H1 (cell line): ENCODE data around the gene UNC79. TPM values are rescaled to one million over a fixed set of nuclear protein-coding genes. Genes with fewer than 3 reads are reported as not detected.

Source experiments
- CTCF ChIA-PET: fragments of 300-600 bp; sonication (Branson Sonifier 250); formaldehyde crosslinking; loops from one replicate; lab custom pipeline; 2021; ENCODE audit not compliant: partially characterized antibody; lab: Charles Lee
- POLR2A ChIA-PET: fragments of 300-600 bp; sonication (Branson Sonifier 250); formaldehyde crosslinking; loops from one replicate; lab custom pipeline; 2021; ENCODE audit warnings: inconsistent platforms; ENCODE audit not compliant: partially characterized antibody; lab: Charles Lee
- DNase-seq, 2 experiments: peaks; one replicate each; pipeline versions ENCODE4 v3.0.0 to v3.0.0-alpha.2; 2010 to 2022; ENCODE audit warnings: low spot score in 2 of 2, low read depth in 1 of 2, mixed read lengths in 1 of 2
- FAIRE-seq: peaks from 2 replicates; lab custom pipeline; 2011; peaks lifted over from hg19 to GRCh38; lab: Jason Lieb, UNC
- H2AFZ ChIP-seq: 2 replicates; pipeline ENCODE4 v1.8.1; 2012; ENCODE audit warnings: low read length, inconsistent platforms
- H2AK5ac ChIP-seq: 2 replicates; pipeline ENCODE4 v1.6.1; 2013; ENCODE audit warnings: low read depth, low read length
- H2BK120ac ChIP-seq: replicated peaks from 2 replicates; pipeline ENCODE3; 2013; ENCODE audit warnings: low read depth, low read length, inconsistent platforms
- H2BK12ac ChIP-seq: 2 replicates; pipeline ENCODE4 v1.6.1; 2013; ENCODE audit warnings: low read depth, low read length
- H2BK15ac ChIP-seq: 2 replicates; pipeline ENCODE4 v1.6.1; 2013; ENCODE audit warnings: low read length
- H2BK20ac ChIP-seq: 2 replicates; pipeline ENCODE4 v1.6.1; 2013; ENCODE audit warnings: low read length
- H2BK5ac ChIP-seq: 2 replicates; pipeline ENCODE4 v1.6.1; 2013; ENCODE audit warnings: low read depth, low read length
- H3K14ac ChIP-seq: 2 replicates; pipeline ENCODE4 v1.6.1; 2013; ENCODE audit warnings: inconsistent platforms; ENCODE audit not compliant: insufficient read length
- H3K18ac ChIP-seq: 2 replicates; pipeline ENCODE4 v1.6.1; 2013; ENCODE audit warnings: low read length; ENCODE audit errors: extremely low read depth
- H3K23ac ChIP-seq: 2 replicates; pipeline ENCODE4 v1.6.1; 2013; ENCODE audit warnings: inconsistent platforms; ENCODE audit not compliant: insufficient read length
- H3K23me2 ChIP-seq: 2 replicates; pipeline ENCODE4 v1.6.1; 2013; ENCODE audit warnings: low read depth, low read length
- H3K27ac ChIP-seq: 2 replicates; pipeline ENCODE4 v1.6.1; 2011; ENCODE audit warnings: low read depth, low read length, inconsistent platforms
- H3K27me3 ChIP-seq, 4 experiments: replicated peaks in 1 of 4; 1 replicate in 1 of 4; 2 replicates in 3 of 4; pipeline versions ENCODE4 v1.6.1 to v1.8.1; 2011 to 2013; ENCODE audit warnings: low read length in 3 of 4, mild to moderate bottlenecking in 3 of 4, inconsistent platforms in 2 of 4, mixed read lengths in 2 of 4, moderate library complexity in 1 of 4; ENCODE audit not compliant: control insufficient read depth in 3 of 4, insufficient read depth in 3 of 4; ENCODE audit errors: extremely low read depth in 1 of 4
- H3K36me3 ChIP-seq, 4 experiments: 2 replicates each; pipeline versions ENCODE4 v1.6.1 to v1.8.1; 2011 to 2013; ENCODE audit warnings: mild to moderate bottlenecking in 4 of 4, low read length in 3 of 4, moderate library complexity in 2 of 4, control low read depth in 1 of 4, inconsistent platforms in 1 of 4; ENCODE audit not compliant: insufficient read depth in 4 of 4, control insufficient read depth in 2 of 4
- H3K4ac ChIP-seq: replicated peaks from 2 replicates; pipeline ENCODE3; 2013; ENCODE audit warnings: low read length, low read depth, mixed read lengths, inconsistent platforms; ENCODE audit not compliant: insufficient read length
- H3K4me1 ChIP-seq, 4 experiments: replicated peaks in 1 of 4; 1 replicate in 1 of 4; 2 replicates in 3 of 4; pipeline versions ENCODE4 v1.6.1 to v1.8.1; 2011 to 2013; ENCODE audit warnings: low read length in 3 of 4, inconsistent platforms in 2 of 4, mixed read lengths in 1 of 4; ENCODE audit not compliant: insufficient read depth in 4 of 4, control insufficient read depth in 3 of 4
- H3K4me2 ChIP-seq, 2 experiments: 2 replicates each; pipeline versions ENCODE4 v1.6.1 to v1.8.1; 2011 to 2013; ENCODE audit warnings: low read depth in 2 of 2, low read length in 2 of 2, control low read depth in 1 of 2, inconsistent platforms in 1 of 2, mild to moderate bottlenecking in 1 of 2; ENCODE audit not compliant: insufficient read depth in 1 of 2
- H3K4me3 ChIP-seq, 4 experiments: fragments of 200-600, 300-600 bp in 1 of 4; sonication (generic), shearing (Covaris generic), sonication (Bioruptor Twin) in 1 of 4; 2 replicates each; pipeline versions ENCODE4 v1.5.1 to v1.8.1; 2011 to 2016; ENCODE audit warnings: low read length in 4 of 4, low read depth in 3 of 4, control low read depth in 2 of 4, inconsistent platforms in 2 of 4, mild to moderate bottlenecking in 2 of 4, mixed read lengths in 1 of 4, moderate library complexity in 1 of 4; ENCODE audit not compliant: insufficient read depth in 2 of 4; ENCODE audit errors: extremely low read depth in 1 of 4
- H3K56ac ChIP-seq: replicated peaks from 2 replicates; pipeline ENCODE3; 2013; ENCODE audit warnings: low read depth, mild to moderate bottlenecking, mixed read lengths, low read length, inconsistent platforms; ENCODE audit not compliant: insufficient read length
- H3K79me1 ChIP-seq: 2 replicates; pipeline ENCODE4 v1.6.1; 2013; ENCODE audit warnings: low read depth, low read length, control low read depth
- H3K79me2 ChIP-seq, 2 experiments: 2 replicates each; pipeline versions ENCODE4 v1.6.1 to v1.8.1; 2012 to 2013; ENCODE audit warnings: low read length in 2 of 2, mild to moderate bottlenecking in 2 of 2, inconsistent platforms in 1 of 2; ENCODE audit not compliant: insufficient read depth in 2 of 2, control insufficient read depth in 1 of 2
- H3K9ac ChIP-seq, 4 experiments: replicated peaks in 1 of 4; 1 replicate in 1 of 4; 2 replicates in 3 of 4; pipeline versions ENCODE4 v1.6.1 to v1.8.1; 2011 to 2013; ENCODE audit warnings: low read depth in 3 of 4, low read length in 3 of 4, control low read depth in 2 of 4, mild to moderate bottlenecking in 2 of 4, moderate library complexity in 2 of 4, inconsistent platforms in 1 of 4; ENCODE audit errors: extremely low read depth in 1 of 4
- H3K9me3 ChIP-seq, 2 experiments: 2 replicates each; pipeline versions ENCODE4 v1.6.1 to v1.8.1; 2012 to 2013; ENCODE audit warnings: mild to moderate bottlenecking in 2 of 2, moderate library complexity in 2 of 2, control low read depth in 1 of 2, inconsistent platforms in 1 of 2, low read depth in 1 of 2, low read length in 1 of 2, mixed read lengths in 1 of 2; ENCODE audit not compliant: insufficient read depth in 2 of 2
- H4K20me1 ChIP-seq, 2 experiments: replicated peaks in 1 of 2; 2 replicates each; pipeline versions ENCODE3 to v1.8.1; 2011 to 2013; ENCODE audit warnings: inconsistent platforms in 2 of 2, low read length in 2 of 2, mild to moderate bottlenecking in 1 of 2; ENCODE audit not compliant: insufficient read depth in 2 of 2, control insufficient read depth in 1 of 2
- H4K5ac ChIP-seq: 2 replicates; pipeline ENCODE4 v1.6.1; 2013; ENCODE audit warnings: low read length, low read depth, mixed read lengths, inconsistent platforms; ENCODE audit not compliant: insufficient read length
- H4K8ac ChIP-seq: 2 replicates; pipeline ENCODE4 v1.8.0; 2013; ENCODE audit warnings: mild to moderate bottlenecking, moderate library complexity, low read length, inconsistent platforms; ENCODE audit not compliant: insufficient read depth; ENCODE audit errors: extremely low read depth
- H4K91ac ChIP-seq: replicated peaks from 2 replicates; pipeline ENCODE3; 2013; ENCODE audit warnings: low read length, mixed read lengths, inconsistent platforms; ENCODE audit not compliant: insufficient read length
- KDM1A ChIP-seq: fragments of 200-600, 300-600 bp; sonication (generic); IDR thresholded peaks from 2 replicates; pipeline ENCODE4 v1.7.1; 2016; ENCODE audit warnings: mild to moderate bottlenecking, low read length, borderline replicate concordance
- POLR2A ChIP-seq, 2 experiments: IDR thresholded peaks; 1 replicate in 1 of 2; 2 replicates in 1 of 2; pipeline ENCODE4 v1.6.1; 2011; ENCODE audit warnings: low read depth in 2 of 2, low read length in 2 of 2, mild to moderate bottlenecking in 2 of 2; ENCODE audit errors: control extremely low read depth in 1 of 2
- POU5F1 ChIP-seq: IDR thresholded peaks from 2 replicates; pipeline ENCODE4 v1.6.1; 2011; ENCODE audit warnings: low read depth, mild to moderate bottlenecking, low read length, moderate library complexity
- SAP30 ChIP-seq: fragments of 300-600 bp; sonication (generic); IDR thresholded peaks from 2 replicates; pipeline ENCODE4 v1.7.1; 2012; ENCODE audit warnings: low read length, moderate library complexity, mild to moderate bottlenecking, inconsistent platforms; ENCODE audit not compliant: insufficient read depth, insufficient replicate concordance
- WGBS, 2 experiments: shearing (Covaris generic) in 1 of 2; methylation state at CpG; one replicate each; pipeline versions ENCODE4 v1.1.6 to v1.1.7; 2013 to 2015; ENCODE audit warnings: low lambda C conversion rate in 2 of 2, mixed read lengths in 2 of 2, inconsistent platforms in 1 of 2, low coverage in 1 of 2, missing lambda C conversion rate in 1 of 2; ENCODE audit not compliant: insufficient replicate concordance in 2 of 2, insufficient coverage in 1 of 2, insufficient read length in 1 of 2; ENCODE audit errors: extremely low coverage in 1 of 2, missing lambda C conversion rate in 1 of 2; 5-methylcytosine and 5-hydroxymethylcytosine counted together
- polyA plus RNA-seq, 7 experiments: library from polyadenylated mRNA; depleted of rRNA in 3 of 7; stranded (reverse) in 5 of 7; unstranded in 2 of 7; fragments of >200 nt in 5 of 7; fragments of 200-250 nt in 2 of 7; gene quantifications; 1 replicate in 5 of 7; 2 replicates in 1 of 7; 4 replicates in 1 of 7; pipeline versions ENCODE4 v1.2.1 to v1.2.3, GENCODE V29; 2011 to 2013; ENCODE audit warnings: missing spikeins in 2 of 7, mixed read lengths in 2 of 7
- total RNA-seq: library from RNA; stranded (reverse); fragmentation: NEBNext Ultra II Directional; extraction: Animal tissue kit (Norgen Biotek cat#: 25700); gene quantifications from 2 replicates; pipeline ENCODE4 v1.2.1, GENCODE V29; 2021

The UNC79 gene
- total and polyA plus RNA-seq, 2 of the 8 experiments (the other 6 are each of a cell fraction or from before 2014, with no cell fraction given) = 1.8 to 2.3 TPM

GRCh38 chr14:93540235-93540634, 109.5 kb downstream of the UNC79 start:
- TF ChIP-seq SAP30 = no peak
- peak; percentile 75; the same call in 1 of the 2 replicates for TF ChIP-seq KDM1A
- TF ChIP-seq POU5F1 = no peak
- TF ChIP-seq POLR2A (IDR thresholded peaks at IDR 0.05; ENCODE audit: control extremely low read depth in 1 of 2, low read depth in 2 of 2, low read length in 2 of 2) = no peak
- no peak overlapping the region for H2BK12ac ChIP-seq
- no peak overlapping the region for H2AK5ac ChIP-seq
- H3K4ac ChIP-seq = no peak overlapping the region
- no peak overlapping the region for H4K5ac ChIP-seq
- H3K4me3 ChIP-seq = no peak overlapping the region
- H4K91ac ChIP-seq = no peak overlapping the region
- H2BK5ac ChIP-seq = no peak overlapping the region
- no peaks in the 10 kb centered on the region for H3K27me3 ChIP-seq
- CTCF ChIA-PET = interaction anchor here (0.6 to 1.3 kb wide), 5 partner anchors 277 to 361 kb away, joined by 3 read pairs; no protein-coding TSS in a partner anchor
- H3K56ac ChIP-seq = no peak overlapping the region
- FAIRE-seq (no peak), DNase-seq (no peak)
- H4K8ac ChIP-seq = no peak overlapping the region
- H3K9ac ChIP-seq = no peak overlapping the region
- no peak overlapping the region for H3K4me2 ChIP-seq
- no peaks in the 10 kb centered on the region for H3K79me2 ChIP-seq
- no peak overlapping the region for H3K14ac ChIP-seq
- H2BK20ac ChIP-seq = no peak overlapping the region
- no peaks in the 10 kb centered on the region for H3K9me3 ChIP-seq
- no peak overlapping the region for H2AFZ ChIP-seq
- no peak overlapping the region for H3K23ac ChIP-seq
- H4K20me1 ChIP-seq = peaks cover 0 to 4% of the 10 kb centered on the region in 2 experiments
- H3K18ac ChIP-seq = no peak overlapping the region
- POLR2A ChIA-PET = no interaction called here
- 94% methylated on average over 1 of the region's 1 CpG; no CpG with 5 or more reads in 1 of the 2 experiments for WGBS, 2 experiments
- no peaks in the 10 kb centered on the region for H3K36me3 ChIP-seq
- H3K27ac ChIP-seq = no peak overlapping the region
- no peaks in the 10 kb centered on the region for H3K79me1 ChIP-seq
- H2BK15ac ChIP-seq = no peak overlapping the region
- H2BK120ac ChIP-seq = no peak overlapping the region
- no peaks in the 10 kb centered on the region for H3K23me2 ChIP-seq
- H3K4me1 ChIP-seq = no peaks in the 10 kb centered on the region
